IgD-negative memory B cell (primary cell): ENCODE data around the gene KIF15. TPM values are rescaled to one million over a fixed set of nuclear protein-coding genes. Genes with fewer than 3 reads are reported as not detected.
A peak's percentile ranks its signal among the peaks of the same experiment; 100 is the strongest.
"Not testable (repeated sequence)": the region's sequence is repeated elsewhere in the genome, so short reads cannot be mapped to it uniquely, and the experiment has no call there.

Experiments used
- H3K27ac Mint-ChIP-seq, 3 donors: one replicate each; pipeline ENCODE4 v1.8.0; 2020 to 2022; ENCODE audit warnings: mild to moderate bottlenecking in 3 of 3, mixed read lengths in 3 of 3, moderate library complexity in 1 of 3
- H3K27me3 Mint-ChIP-seq: one replicate; pipeline ENCODE4 v1.8.0; 2021; ENCODE audit warnings: mixed read lengths
- H3K36me3 Mint-ChIP-seq: one replicate; pipeline ENCODE4 v1.8.0; 2020; ENCODE audit warnings: mild to moderate bottlenecking, mixed read lengths
- H3K4me1 Mint-ChIP-seq, 3 donors: one replicate each; pipeline ENCODE4 v1.8.0; 2020 to 2022; ENCODE audit warnings: mixed read lengths in 3 of 3, mild to moderate bottlenecking in 1 of 3
- H3K4me3 Mint-ChIP-seq, 4 donors: one replicate each; pipeline ENCODE4 v1.8.0; 2020 to 2022; ENCODE audit warnings: mild to moderate bottlenecking in 4 of 4, mixed read lengths in 4 of 4, moderate library complexity in 3 of 4
- H3K9me3 Mint-ChIP-seq, 3 donors: one replicate each; pipeline ENCODE4 v1.8.0; 2020 to 2021; ENCODE audit warnings: mixed read lengths in 3 of 3, mild to moderate bottlenecking in 1 of 3
- polyA plus RNA-seq: library from polyadenylated mRNA; unstranded; fragments of 300-500 nt; fragmentation: Illumina TruSeq; gene quantifications from one replicate; pipeline ENCODE4 v1.2.3, GENCODE V29; 2021

KIF15 gene
- polyA plus RNA-seq, 1 donor from 2014 or later, result 0.60 TPM

DNA sequence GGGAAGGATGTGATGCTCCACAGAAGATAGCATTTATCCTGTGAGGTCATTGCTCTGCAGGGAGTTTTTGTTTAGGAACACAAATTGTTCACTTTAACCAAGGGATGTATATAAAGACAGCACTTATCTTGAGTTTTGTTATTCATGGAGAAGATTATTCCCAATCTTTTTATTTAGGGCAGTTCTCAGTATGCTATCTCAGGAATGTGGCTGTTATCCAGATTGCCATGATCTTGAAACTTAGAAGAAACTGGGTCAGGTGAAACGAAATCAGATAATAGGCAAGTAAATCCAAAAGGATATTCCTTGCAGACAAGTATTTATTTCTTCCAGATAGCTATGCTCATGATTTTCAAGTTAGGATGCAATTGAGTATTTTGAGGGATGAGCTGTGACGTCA lies 80.8 kb downstream of the KIF15 start:
- Mint-ChIP-seq H3K27me3 (no peaks in the 10 kb centered on the region), H3K4me1 (peaks cover 0 to 1% (median 0%) of the 10 kb centered on the region in 3 donors), H3K36me3 (peaks cover 10% of the 10 kb centered on the region), H3K27ac (no peak overlapping the region), H3K4me3 (no peak overlapping the region), H3K9me3 (peaks cover 0 to 5% (median 1%) of the 10 kb centered on the region in 3 donors)

DNA sequence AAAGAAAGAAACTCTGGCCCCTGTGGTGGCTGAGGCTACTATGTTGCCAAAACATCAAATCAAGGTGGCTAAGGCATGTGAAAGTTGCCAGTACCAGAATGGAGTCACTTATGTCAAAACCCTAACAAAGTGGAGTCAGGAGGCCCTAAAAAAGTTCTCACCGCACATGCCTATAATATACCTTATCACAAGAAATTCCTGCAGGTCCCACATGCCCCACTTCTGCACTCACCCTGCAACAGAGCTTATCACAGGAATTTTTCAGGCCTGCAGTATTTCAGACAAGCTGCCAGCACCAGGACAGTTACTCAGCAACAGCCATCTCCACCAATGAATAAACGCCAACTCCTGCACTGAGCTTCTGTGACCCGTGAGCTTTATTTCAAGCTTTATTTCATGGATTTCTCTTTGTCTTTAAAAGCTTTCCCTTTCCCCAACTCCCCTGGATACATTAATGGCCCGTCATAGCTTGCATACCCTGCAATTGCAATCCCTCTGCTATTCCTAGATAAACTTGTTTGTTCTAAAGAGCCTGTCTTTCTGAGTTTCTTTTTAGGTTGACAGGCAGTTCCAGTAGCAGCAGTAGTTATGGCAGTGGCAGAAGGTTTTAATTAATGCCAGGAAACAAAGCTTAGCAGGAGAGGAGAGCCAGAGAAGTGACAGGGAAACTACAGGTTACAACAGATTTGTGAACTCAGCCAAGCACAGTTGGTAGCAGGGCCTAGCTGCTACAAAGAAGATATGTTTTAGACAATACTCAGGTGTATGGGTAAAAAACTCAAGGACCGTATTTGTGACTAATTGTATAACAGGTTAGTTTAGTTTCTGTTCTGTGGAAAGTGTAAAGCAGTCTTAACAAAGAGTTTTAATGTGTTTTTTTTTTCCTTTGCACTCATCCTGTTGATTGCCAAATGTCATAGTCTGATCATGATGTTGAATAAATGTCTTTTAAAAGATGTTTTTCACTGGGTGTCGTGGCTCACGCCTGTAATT lies 84.2 kb downstream of the KIF15 start:
- Mint-ChIP-seq H3K9me3 (no peaks in the 10 kb centered on the region), H3K27me3 (no peaks in the 10 kb centered on the region), H3K4me1 (peaks cover 0 to 3% (median 0%) of the 10 kb centered on the region in 3 donors), H3K27ac (no peak overlapping the region), H3K4me3 (no peak overlapping the region), H3K36me3 (peaks cover 10% of the 10 kb centered on the region)

DNA sequence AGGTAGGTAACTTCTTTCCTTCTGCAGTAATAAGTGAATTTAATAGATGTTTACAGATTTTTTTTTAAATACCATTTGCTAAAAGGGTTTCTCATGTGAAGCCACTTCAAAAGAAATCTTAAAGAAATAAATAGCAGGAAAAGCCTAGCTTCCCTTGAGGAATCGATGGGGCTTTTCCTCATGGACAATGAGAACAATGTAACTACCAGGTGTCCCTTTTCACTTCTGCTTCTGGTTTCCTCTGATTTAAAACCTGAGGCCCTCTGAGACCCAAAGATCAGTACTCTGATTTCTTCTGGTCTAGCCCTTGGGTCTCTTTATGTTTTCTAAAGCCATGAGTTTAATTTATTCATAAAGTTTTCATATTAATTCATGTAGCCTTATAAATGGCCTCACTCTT lies 87.0 kb downstream of the KIF15 start:
- H3K27me3 Mint-ChIP-seq, result no peaks in the 10 kb centered on the region
- no peaks in the 10 kb centered on the region for H3K9me3 Mint-ChIP-seq
- H3K27ac Mint-ChIP-seq, result no peak overlapping the region
- H3K4me1 Mint-ChIP-seq, result peaks cover 0 to 3% (median 0%) of the 10 kb centered on the region in 3 donors
- H3K4me3 Mint-ChIP-seq, result no peak overlapping the region
- H3K36me3 Mint-ChIP-seq, result peaks cover 3% of the 10 kb centered on the region

DNA sequence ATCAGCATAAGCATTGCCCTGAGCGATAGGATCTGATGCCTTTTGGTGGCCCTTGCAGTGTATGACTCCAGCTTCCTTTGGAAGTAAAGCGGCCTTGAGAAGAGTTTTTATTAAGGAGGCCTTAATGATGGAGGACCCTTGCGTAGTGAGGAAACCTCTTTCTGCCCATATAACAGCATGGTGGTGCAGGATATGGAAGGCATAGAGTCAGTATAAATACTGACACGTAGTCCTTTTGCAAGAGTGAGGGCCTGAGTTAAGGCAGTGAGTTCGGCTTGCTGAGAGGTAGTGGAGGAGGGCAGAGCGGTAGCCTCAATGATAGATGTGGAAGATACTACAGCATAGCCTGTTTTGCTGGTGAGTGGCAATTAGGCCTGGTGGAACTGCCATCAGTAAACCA lies 95.1 kb downstream of the KIF15 start:
- not testable (repeated sequence) for H3K27ac Mint-ChIP-seq, H3K9me3 Mint-ChIP-seq, H3K4me1 Mint-ChIP-seq, H3K36me3 Mint-ChIP-seq, H3K27me3 Mint-ChIP-seq, H3K4me3 Mint-ChIP-seq

DNA sequence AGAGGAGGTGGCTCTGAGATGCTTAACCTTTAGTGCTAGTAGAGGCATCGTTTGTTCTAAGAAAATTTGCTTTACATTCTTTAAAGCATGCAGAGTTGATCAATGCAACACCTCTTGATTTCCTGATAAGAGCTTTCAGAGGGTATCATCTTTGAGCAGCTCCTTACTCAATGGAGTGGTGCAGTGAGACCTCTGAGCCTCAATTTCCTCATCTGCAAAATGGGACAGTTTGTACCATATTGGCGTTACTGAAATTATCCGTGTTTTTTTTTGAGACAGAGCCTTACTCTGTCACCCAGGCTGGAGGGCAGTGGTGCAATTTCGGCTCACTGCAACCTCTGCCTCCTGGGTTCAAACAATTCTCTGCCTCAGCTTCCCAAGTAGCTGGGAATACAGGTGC lies 98.5 kb downstream of the KIF15 start:
- H3K27ac Mint-ChIP-seq, result peak overlapping the region in 1 of 3 donors; percentile 78
- H3K4me1 Mint-ChIP-seq, result peaks cover 6 to 11% (median 6%) of the 10 kb centered on the region in 3 donors
- H3K36me3 Mint-ChIP-seq, result no peaks in the 10 kb centered on the region
- H3K9me3 Mint-ChIP-seq, result peaks cover 0 to 2% (median 0%) of the 10 kb centered on the region in 3 donors
- H3K27me3 Mint-ChIP-seq, result no peaks in the 10 kb centered on the region
- H3K4me3 Mint-ChIP-seq, result peak overlapping the region in 1 of 4 donors; percentile 83

DNA sequence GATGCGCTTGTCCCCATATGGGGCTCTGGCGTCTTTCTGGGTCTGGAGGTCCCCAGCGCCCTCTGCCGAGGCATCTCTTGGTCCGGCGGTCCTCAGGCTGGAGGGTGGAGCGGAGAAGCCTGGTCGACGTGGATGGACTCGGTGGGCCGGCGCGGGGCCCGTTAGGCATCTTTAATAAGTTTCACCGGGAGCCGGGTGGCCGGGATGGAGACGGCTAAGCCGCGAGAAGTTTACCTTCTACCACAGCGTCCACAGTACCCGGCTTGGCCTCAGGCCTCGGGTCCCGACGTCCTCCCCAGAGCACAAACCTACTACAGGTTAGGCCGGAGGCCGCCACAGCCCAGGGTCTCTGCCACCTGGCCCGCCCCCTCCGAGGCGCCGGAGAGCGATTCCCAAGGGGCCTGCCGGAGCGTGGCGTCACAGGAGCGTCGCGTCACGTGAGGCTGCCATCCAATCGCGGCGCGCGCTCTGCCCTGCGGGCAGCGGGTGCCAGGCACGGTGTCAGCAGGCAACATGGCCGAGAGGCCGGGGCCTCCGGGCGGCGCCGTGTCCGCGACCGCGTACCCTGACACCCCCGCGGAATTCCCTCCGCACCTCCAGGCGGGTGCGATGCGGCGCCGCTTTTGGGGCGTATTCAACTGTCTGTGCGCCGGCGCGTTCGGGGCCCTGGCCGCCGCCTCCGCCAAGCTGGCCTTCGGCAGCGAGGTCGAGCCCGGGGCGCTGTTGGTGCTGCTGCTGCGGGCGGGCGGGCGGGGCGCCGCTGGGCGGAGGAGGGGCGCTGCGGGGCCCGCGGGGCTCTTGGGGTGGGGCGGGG lies 100.0 kb downstream of the KIF15 start, which contains the start of gene TMEM42:
TSS of gene TMEM42 (plus strand) at position 501 of the 814 bp plus-strand sequence. CDS start at position 514, 13 bp downstream.
- Mint-ChIP-seq H3K4me1 (peaks cover 8 to 17% (median 8%) of the 10 kb centered on the region in 3 donors), H3K9me3 (peaks cover 0 to 2% (median 0%) of the 10 kb centered on the region in 3 donors), H3K36me3 (peaks cover 2% of the 10 kb centered on the region), H3K27me3 (no peaks in the 10 kb centered on the region), H3K4me3 (peak within 1 kb of the TSS; percentile 87 to 96 (median 96)), H3K27ac (peak within 1 kb of the TSS; percentile 88 to 92 (median 90))

DNA sequence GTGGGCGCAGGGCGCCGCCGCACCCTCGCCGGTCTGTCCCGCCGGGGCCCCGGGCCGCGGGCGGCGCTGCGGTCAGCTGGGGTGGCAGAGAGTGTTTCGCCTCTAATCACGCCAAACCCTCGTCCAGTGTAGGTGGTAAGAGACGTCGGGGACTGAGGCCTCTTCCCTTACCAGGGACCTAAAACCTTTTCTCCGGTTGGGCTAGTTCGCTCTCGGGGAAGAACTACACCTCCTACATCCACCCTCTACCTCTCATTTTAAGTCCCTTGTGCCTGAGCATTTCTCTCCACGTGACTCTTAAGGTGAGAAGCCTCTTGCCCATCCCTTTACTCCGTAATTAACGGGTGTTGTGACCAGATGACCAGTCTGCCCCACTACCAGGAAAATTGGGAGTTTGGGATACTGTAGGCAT lies 100.6 kb downstream of the KIF15 start:
- peak overlapping the region; percentile 82 to 96 (median 92) for H3K4me3 Mint-ChIP-seq
- H3K9me3 Mint-ChIP-seq, result peaks cover 0 to 2% (median 0%) of the 10 kb centered on the region in 3 donors
- H3K36me3 Mint-ChIP-seq, result peaks cover 2% of the 10 kb centered on the region
- peaks cover 8 to 17% (median 11%) of the 10 kb centered on the region in 3 donors for H3K4me1 Mint-ChIP-seq
- peak overlapping the region in 2 of 3 donors; percentile 32 to 79 for H3K27ac Mint-ChIP-seq
- H3K27me3 Mint-ChIP-seq, result no peaks in the 10 kb centered on the region

DNA sequence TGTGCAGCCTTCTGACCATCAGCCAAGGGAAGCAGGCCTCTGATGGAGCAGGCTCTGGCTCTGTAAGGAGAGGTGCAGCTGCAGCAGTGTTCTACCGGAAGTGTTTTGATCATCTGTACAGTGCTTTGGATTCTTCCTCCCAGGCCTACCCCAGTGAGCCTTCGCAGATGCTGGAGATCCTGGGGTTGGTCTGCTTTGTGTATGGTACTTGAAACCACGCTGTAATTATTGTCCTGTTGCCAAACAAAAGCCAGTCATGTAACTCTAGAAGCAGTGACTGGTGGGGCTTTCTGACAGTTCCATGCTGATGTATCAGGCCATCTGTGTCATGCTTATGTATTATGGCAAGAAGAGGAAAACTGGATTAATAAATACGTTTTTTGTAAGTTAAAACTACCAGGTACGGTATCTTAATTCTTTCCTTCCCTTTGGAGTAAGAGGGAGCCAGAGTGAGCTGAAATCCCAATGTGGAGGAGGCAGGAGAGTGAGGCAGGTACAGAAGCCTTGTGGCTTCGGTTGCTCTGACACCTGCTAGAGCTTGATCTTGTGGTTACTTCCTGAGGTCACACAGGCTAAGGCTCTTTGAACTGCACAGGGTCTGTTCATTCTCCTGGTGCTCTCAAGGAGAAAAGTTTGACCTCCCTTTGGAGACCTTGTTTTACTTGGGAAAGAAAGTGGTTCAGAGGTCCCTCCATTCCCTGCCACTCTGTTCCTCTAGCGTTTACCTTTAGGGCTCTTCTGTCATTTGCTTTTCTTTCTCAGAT lies 103.9 kb downstream of the KIF15 start:
- Mint-ChIP-seq H3K27ac (peak overlapping the region in 2 of 3 donors; percentile 31 to 53), H3K27me3 (no peaks in the 10 kb centered on the region), H3K36me3 (peaks cover 4% of the 10 kb centered on the region), H3K9me3 (peaks cover 0 to 3% (median 2%) of the 10 kb centered on the region in 3 donors), H3K4me3 (peak overlapping the region in 1 of 4 donors; percentile 60), H3K4me1 (peaks cover 8 to 17% (median 11%) of the 10 kb centered on the region in 3 donors)

DNA sequence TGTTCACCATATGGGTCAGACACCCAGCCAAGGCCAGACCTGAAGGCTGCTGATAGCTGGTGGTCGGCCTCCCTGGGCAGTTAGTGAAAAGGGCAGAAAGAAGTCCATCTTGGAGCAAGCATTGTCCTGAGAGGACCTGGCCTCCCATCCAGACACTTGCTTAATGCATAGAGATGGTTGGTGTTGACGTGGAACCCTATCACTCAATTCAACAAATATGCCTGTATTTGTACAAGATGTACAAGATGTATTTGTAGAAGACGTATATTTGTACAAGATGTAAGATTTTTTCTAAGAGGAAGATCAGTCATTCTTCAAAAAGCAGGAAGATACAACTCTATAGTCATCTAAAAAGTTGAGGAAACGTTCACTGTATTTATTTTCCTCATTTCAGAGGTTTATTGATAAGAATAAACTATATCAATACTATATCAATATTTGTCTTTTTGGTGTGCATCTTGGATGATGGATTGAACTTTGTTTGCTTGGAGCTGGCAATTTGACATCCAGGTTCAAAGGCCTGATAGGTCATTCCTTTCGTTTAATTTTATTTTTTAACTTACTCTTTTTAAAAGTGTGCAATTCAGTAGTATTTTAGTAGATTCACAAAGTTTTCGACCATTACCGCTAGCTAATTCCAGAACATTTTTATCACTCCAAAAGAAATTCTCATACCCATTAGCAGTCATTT lies 106.0 kb downstream of the KIF15 start:
- H3K27ac Mint-ChIP-seq, result peak overlapping the region in 1 of 3 donors; percentile 5
- peaks cover 6 to 13% (median 8%) of the 10 kb centered on the region in 3 donors for H3K4me1 Mint-ChIP-seq
- H3K4me3 Mint-ChIP-seq, result no peak overlapping the region
- no peaks in the 10 kb centered on the region for H3K27me3 Mint-ChIP-seq
- peaks cover 4% of the 10 kb centered on the region for H3K36me3 Mint-ChIP-seq
- H3K9me3 Mint-ChIP-seq, result peaks cover 0 to 3% (median 0%) of the 10 kb centered on the region in 3 donors

DNA sequence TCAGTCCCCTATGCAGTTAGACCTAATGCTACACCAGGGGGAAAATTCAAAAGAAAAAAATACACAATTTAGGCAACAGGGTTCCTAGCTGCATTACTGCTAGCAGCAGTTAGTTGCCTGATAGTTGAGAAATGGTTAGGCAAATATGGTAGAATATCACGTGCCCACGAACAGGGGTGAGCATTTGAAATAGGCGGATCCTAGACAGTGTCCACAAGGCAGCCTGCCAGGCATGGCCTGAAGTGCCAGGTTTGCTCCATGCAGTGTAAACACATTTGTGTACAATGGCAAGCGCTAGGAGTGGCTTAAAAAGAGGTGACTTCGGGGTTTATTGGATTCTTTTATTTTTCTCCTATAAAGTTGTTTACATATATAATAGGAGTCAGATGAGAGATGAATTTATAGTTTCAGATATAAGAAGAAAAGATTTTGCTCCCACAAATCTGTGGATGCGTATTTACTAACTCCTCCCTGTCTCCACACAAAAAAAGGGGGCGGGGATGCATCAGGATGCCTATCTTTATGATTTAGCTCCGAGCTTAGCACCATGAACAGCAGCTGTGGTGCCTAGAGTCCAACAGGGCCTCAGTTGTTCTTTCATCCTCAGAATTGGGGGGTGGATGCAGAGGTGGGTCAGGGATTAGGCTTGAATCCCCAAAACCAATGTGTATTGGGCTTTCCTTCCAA lies 108.9 kb downstream of the KIF15 start:
- Mint-ChIP-seq H3K4me3 (no peak overlapping the region), H3K4me1 (peaks cover 2 to 5% (median 2%) of the 10 kb centered on the region in 3 donors), H3K36me3 (peaks cover 6% of the 10 kb centered on the region), H3K27ac (no peak overlapping the region), H3K9me3 (peaks cover 0 to 3% (median 0%) of the 10 kb centered on the region in 3 donors), H3K27me3 (no peaks in the 10 kb centered on the region)

DNA sequence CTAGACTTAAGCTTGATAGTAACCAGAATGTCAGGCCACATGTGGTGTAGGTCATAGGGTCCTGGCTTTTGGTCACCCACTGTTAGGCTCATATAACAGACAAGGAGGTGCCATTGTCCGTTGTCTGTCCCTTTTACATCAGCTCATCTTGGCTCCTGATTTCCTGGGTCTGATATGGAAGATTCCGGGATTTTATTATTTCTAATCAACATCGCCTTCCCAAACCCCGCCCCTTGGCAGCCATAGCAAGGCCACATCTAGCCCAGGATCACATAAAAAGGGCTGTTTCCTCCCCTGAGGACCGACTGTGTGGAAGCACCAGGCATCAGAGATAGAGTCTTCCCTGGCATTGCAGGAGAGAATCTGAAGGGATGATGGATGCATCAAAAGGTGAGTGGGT lies 112.7 kb downstream of the KIF15 start, which contains the start of gene TGM4:
TSS of gene TGM4 (plus strand) at position 301 of the 400 bp plus-strand sequence. CDS start at position 372, 71 bp downstream.
- H3K27me3 Mint-ChIP-seq, result no peaks in the 10 kb centered on the region
- H3K9me3 Mint-ChIP-seq, result no peaks in the 10 kb centered on the region
- peaks cover 0 to 1% (median 0%) of the 10 kb centered on the region in 3 donors for H3K4me1 Mint-ChIP-seq
- no peak within 1 kb of the TSS for H3K4me3 Mint-ChIP-seq
- peaks cover 3% of the 10 kb centered on the region for H3K36me3 Mint-ChIP-seq
- no peak within 1 kb of the TSS for H3K27ac Mint-ChIP-seq

DNA sequence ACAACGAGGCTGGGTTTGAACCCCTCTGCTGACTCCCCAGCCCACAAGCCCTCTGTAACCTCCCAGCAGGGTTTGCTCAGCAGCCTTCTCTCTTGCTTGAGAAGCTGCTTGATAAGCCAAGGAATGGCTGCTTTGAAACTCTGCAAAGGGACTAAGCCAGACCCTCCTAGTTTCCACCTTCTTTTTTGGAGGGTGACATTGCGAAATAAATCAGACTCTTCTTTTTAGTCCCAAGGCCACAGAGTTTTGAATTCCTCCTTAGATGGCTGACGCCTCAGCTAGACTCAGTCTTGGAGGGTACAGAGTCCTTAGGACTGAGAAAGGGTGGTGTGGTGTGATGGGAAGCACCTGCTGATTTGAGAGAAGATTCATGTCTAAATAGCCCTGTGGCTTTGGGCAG lies 114.0 kb downstream of the KIF15 start:
- H3K36me3 Mint-ChIP-seq, result peaks cover 3% of the 10 kb centered on the region
- H3K4me3 Mint-ChIP-seq, result no peak overlapping the region
- no peak overlapping the region for H3K27ac Mint-ChIP-seq
- no peaks in the 10 kb centered on the region for H3K27me3 Mint-ChIP-seq
- no peaks in the 10 kb centered on the region for H3K9me3 Mint-ChIP-seq
- H3K4me1 Mint-ChIP-seq, result peaks cover 0 to 1% (median 0%) of the 10 kb centered on the region in 3 donors

DNA sequence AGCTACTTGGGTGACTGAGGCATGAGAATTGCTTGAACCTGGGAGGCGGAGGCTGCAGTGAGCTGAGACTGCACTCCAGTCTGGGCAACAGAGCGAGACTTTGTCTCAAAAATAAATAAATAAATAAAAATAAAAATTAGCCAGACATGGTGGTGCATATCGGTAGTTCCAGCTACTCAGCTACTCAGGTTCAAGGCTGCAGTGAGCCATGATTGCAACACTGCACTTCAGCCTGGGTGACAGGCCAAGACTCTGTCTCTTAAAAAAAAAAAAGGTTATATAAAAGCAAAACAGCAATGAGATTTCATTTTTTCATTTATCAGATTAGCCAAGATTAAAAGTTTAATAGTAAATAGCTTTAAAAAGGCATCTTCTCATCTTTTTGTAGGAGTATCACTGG lies 115.7 kb downstream of the KIF15 start:
- Mint-ChIP-seq H3K4me3 (no peak overlapping the region), H3K36me3 (peaks cover 3% of the 10 kb centered on the region), H3K27ac (no peak overlapping the region), H3K4me1 (peaks cover 0 to 1% (median 0%) of the 10 kb centered on the region in 3 donors), H3K9me3 (no peaks in the 10 kb centered on the region), H3K27me3 (no peaks in the 10 kb centered on the region)
